GDM1 (cell line): ENCODE measurements around the gene PAX2.

Source experiments
- DNase-seq: peaks from one replicate; lab custom pipeline; 2025; lab: John Stamatoyannopoulos, UW

Gene PAX2

GRCh38 chr10:100858747-100859483, 113.5 kb downstream of the PAX2 start:
- no peak for DNase-seq

DNA sequence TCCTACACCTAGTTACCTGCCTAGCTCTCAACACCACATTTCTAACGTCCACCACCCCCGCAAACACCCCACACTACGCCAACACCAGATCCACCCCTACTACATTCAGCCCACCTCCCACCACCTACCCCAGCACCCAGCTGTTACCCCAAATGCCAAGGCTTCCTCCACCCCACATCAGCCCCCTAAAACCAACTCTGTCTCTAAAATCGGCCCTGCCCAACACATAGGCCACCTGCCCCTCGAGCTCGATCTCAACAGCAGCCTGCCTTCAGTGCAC, 114.0 kb downstream of the PAX2 start:
- DNase-seq: no peak

- no peak for DNase-seq
These were observed 118.1 kb downstream of the PAX2 start for GRCh38 chr10:100863433-100863832.

DNA sequence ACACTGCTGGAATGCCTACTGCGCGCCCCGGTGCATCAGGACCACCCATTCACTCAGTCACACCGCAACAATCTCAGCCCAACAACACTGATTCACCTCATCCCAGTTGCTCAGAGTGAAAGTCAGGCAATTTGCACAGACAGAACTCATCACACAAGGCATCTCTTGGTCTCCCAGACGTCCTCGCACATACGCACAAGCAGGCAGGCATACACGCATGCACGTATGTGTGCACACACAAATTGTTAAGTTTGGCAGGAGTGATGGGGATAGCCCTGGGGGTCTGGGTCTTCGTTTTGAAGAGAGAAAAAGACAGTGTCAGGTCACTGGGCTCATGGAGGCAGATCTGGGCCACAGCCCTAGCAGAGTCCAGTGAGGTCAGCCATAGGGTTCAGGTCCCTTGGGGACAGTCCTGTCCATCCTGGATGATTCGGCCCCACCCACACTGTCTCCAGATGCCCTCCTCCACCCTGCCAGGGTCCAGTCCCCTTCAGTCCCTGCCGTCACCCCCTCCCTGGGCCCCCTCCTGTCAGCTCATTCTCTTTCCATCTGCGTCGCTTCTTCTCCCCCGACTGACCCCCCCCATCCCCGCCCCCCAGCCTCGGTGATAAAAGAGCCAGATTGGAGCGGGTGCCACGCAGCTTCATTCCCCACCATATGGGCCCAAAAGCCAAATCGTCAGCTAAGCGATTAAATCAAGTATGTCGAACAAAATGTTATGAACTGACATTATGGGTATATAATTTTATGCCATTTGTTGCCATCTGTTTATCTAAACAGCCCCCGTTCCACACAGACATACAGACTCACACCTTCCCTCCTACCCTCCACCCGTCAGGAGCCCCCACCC, 118.9 kb downstream of the PAX2 start:
- no peak for DNase-seq

DNA sequence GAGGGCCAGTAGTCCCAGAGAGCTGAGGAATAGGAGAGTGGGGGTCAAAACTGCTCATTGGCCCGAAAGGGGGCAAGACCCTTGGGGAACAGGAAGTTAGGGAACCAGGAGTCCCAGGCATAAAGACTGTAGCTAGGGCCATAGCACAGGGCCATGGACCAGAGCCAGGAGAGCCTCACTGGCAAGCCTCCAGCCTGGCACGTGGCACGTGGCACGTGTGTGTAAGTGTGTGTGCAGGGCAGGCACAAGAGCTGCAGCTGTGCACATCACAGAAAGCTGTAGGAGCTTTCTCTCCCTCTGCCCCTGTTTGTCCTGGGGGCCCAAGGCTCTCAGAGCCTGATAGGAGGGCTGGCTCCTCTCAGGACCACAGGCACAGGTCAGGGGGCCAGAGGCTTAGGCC, 119.6 kb downstream of the PAX2 start:
- no peak for DNase-seq

DNA sequence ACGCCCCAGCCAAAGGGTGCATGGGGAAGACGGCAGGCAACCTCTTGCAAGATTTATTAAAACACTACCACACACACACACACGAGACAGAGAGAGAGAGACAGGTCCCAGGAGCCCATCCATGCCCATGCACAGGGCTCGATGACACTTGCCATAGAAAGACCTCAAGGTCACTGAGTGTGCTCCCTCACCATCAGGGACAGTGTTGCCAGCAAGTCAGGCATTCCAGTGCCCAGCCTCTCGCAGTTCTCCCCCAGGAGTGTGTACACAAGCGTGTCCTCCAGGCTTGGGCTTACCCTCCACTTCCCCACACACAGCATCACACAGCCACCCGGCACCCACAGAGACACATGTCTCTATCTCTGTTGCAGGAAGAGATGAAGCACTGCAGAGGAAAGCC, 120.6 kb downstream of the PAX2 start:
- no peak for DNase-seq

GRCh38 chr10:100866575-100867098, 121.3 kb downstream of the PAX2 start:
- DNase-seq: no peak

- no peak for DNase-seq
These were observed 122.0 kb downstream of the PAX2 start for GRCh38 chr10:100867261-100867963.

GRCh38 chr10:100868382-100868781, 123.0 kb downstream of the PAX2 start:
- DNase-seq: no peak

DNA sequence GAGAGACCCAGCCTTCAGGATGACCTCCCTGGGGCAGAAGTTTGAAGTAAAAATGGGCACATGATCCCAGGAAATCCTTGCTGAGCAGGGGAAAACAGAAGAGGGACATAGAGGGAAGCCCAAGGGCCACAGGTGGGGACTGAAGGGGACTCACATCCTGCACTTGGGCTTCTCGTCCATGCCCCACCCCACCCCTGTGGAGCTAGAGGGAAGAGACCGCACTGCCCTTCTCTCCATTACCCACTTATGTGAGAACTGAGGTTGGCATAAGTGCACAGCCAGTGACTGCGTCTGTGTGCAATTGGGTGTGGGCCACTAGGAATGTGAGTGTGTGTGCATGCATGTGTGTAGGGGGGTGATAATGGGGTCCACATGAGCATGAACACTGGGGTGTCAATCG, 124.0 kb downstream of the PAX2 start:
- DNase-seq: no peak

DNA sequence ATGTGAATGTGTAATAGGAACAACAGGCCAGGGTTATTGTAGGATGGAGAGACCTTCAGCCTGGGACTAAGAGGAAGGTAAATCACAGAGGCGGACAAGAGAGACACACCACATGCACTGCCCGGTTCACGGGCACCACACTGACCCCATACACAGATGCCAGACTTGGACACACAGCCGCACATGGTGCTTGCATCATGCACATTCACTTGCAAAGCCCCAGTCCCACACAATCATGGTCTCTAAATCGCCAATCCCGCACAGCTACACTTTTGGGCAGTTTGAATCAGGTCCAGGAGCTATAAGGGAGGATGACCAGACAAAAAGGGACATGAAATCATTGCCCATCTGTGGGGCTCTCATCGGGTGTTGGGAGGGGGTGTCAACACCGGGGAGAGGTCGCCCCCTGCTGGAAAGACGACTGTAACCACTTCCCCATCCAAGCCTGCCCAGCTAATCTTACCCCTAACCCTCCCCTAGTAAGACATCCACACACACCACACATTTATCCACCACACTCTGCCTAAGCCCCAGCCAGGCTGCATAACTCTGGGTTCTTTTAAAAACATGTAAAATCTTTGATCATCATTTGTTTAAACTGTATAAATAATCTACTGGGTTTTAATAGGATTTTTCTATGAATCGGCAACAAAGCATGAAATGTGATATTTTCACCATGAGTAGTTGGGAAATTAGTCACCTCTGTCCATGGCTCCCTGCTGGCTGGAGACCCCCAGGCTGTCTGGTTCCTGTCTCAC, 126.8 kb downstream of the PAX2 start:
- DNase-seq: peak; percentile 25

GRCh38 chr10:100873146-100873826, 127.9 kb downstream of the PAX2 start:
- DNase-seq: no peak

DNA sequence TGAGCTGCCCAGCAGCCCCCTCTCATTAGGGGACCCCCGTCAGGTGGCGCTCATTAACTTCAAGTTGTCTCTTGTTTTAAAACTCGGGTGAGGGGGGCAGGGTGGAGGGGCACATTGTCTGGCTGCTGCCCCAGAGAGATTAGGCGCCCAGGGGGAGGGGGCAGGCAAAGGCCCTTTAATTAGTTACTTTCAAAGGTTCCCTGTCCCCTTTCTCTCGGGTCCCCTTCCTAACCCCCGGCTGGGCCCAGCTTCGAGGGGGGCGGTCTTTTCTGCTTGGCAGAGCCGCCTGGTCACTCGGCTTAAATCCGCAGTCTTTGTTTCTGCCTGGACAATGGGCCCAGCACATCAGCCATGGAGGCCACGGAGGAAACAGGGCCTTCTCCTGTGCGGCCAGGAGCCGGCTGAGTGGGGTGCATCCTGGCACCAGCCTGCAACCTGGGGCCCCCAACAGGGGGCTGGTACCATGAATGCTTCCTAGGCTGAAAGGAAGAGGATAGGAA, 128.5 kb downstream of the PAX2 start:
- DNase-seq: no peak

- DNase-seq: no peak
These were observed 129.5 kb downstream of the PAX2 start for GRCh38 chr10:100874702-100875483.

GRCh38 chr10:100875484-100876166, 130.2 kb downstream of the PAX2 start:
- DNase-seq: no peak

- no peak for DNase-seq
These were observed 131.4 kb downstream of the PAX2 start for GRCh38 chr10:100876585-100877460.

DNA sequence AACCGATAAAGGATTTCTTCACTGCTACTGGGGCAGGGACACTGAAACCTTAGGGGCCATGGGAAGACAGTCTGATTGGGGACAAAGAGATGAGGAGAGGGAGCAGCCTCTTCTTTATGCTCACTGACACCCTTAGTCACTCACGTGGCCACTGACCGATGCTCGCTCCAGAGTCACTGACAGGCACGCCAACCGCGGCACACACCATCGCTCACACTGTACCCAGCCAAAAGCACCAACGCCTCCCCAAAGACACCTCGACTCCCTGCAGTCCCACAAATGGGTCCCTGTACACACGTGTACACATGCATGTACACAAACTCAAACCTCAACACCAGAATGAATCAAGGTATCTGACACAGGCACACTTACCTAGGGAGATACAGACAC, 132.1 kb downstream of the PAX2 start:
- no peak for DNase-seq

GRCh38 chr10:100878291-100878910, 133.0 kb downstream of the PAX2 start:
- peak; percentile 59 for DNase-seq
